Neuronal stem cell (in vitro differentiated cells): ENCODE data around the gene MERTK.

Source experiments
- DNase-seq: peaks from one replicate; pipeline ENCODE4 v3.0.0-alpha.2; 2013; ENCODE audit warnings: low spot score
- H2AFZ ChIP-seq: one replicate; pipeline ENCODE4 v1.6.1; 2013; ENCODE audit warnings: mild to moderate bottlenecking, low read length, inconsistent platforms
- H2AK5ac ChIP-seq: 2 replicates; pipeline ENCODE4 v1.6.1; 2013; ENCODE audit warnings: low read depth, mild to moderate bottlenecking, inconsistent platforms, low read length, moderate library complexity, mixed read lengths
- H2BK120ac ChIP-seq: 2 replicates; pipeline ENCODE4 v1.6.1; 2013; ENCODE audit warnings: low read depth, mild to moderate bottlenecking, inconsistent platforms, low read length, moderate library complexity, mixed read lengths
- H2BK12ac ChIP-seq: one replicate; pipeline ENCODE4 v1.6.1; 2013; ENCODE audit warnings: low read length, inconsistent platforms
- H2BK15ac ChIP-seq: 2 replicates; pipeline ENCODE4 v1.6.1; 2013; ENCODE audit warnings: mild to moderate bottlenecking, low read length, inconsistent platforms, mixed read lengths
- H2BK5ac ChIP-seq: one replicate; pipeline ENCODE4 v1.6.1; 2013; ENCODE audit warnings: inconsistent platforms, mild to moderate bottlenecking, low read length, moderate library complexity
- H3K14ac ChIP-seq: one replicate; pipeline ENCODE4 v1.6.1; 2013; ENCODE audit warnings: low read length, inconsistent platforms
- H3K18ac ChIP-seq: 2 replicates; pipeline ENCODE4 v1.6.1; 2013; ENCODE audit warnings: low read length, inconsistent platforms
- H3K23ac ChIP-seq: 2 replicates; pipeline ENCODE4 v1.6.1; 2013; ENCODE audit warnings: low read depth, mild to moderate bottlenecking, mixed read lengths, low read length, inconsistent platforms; ENCODE audit not compliant: poor library complexity
- H3K27ac ChIP-seq: replicated peaks from 3 replicates; pipeline ENCODE4 v1.5.1; 2013; ENCODE audit warnings: low read length, inconsistent platforms
- H3K27me3 ChIP-seq, 3 experiments: 2 replicates each; pipeline ENCODE4 v1.6.1; 2013; ENCODE audit warnings: low read length in 3 of 3, mild to moderate bottlenecking in 2 of 3, inconsistent platforms in 1 of 3, low read depth in 1 of 3, mixed read lengths in 1 of 3, moderate library complexity in 1 of 3; ENCODE audit not compliant: control insufficient read depth in 3 of 3, insufficient read depth in 3 of 3
- H3K36me3 ChIP-seq, 2 donors: replicated peaks in 1 of 2; 2 replicates each; pipeline ENCODE4 v1.6.1; 2013; ENCODE audit warnings: low read length in 2 of 2; ENCODE audit not compliant: control insufficient read depth in 2 of 2, insufficient read depth in 2 of 2
- H3K4ac ChIP-seq: 2 replicates; pipeline ENCODE4 v1.6.1; 2013; ENCODE audit warnings: inconsistent platforms, mild to moderate bottlenecking, low read length, moderate library complexity
- H3K4me1 ChIP-seq, 2 donors: 1 replicate in 1 of 2; 2 replicates in 1 of 2; pipeline ENCODE4 v1.6.1; 2013; ENCODE audit warnings: low read length in 2 of 2, low read depth in 1 of 2; ENCODE audit not compliant: control insufficient read depth in 2 of 2, insufficient read depth in 1 of 2
- H3K4me2 ChIP-seq: one replicate; pipeline ENCODE4 v1.6.1; 2013; ENCODE audit warnings: mild to moderate bottlenecking, low read length, inconsistent platforms; ENCODE audit not compliant: insufficient read depth, poor library complexity, severe bottlenecking
- H3K4me3 ChIP-seq, 2 donors: 2 replicates each; pipeline ENCODE4 v1.5.1; 2013; ENCODE audit warnings: low read length in 2 of 2, mild to moderate bottlenecking in 2 of 2, inconsistent platforms in 1 of 2, moderate library complexity in 1 of 2
- H3K79me1 ChIP-seq: one replicate; pipeline ENCODE4 v1.6.1; 2013; ENCODE audit warnings: low read depth, mild to moderate bottlenecking, inconsistent platforms, low read length, moderate library complexity
- H3K9ac ChIP-seq: one replicate; pipeline ENCODE4 v1.6.1; 2013; ENCODE audit warnings: mild to moderate bottlenecking, low read depth, low read length, inconsistent platforms; ENCODE audit not compliant: poor library complexity
- H3K9me3 ChIP-seq, 2 donors: replicated peaks in 1 of 2; 2 replicates each; pipeline versions ENCODE3 to v1.6.1; 2013; ENCODE audit warnings: low read length in 2 of 2, mild to moderate bottlenecking in 2 of 2, inconsistent platforms in 1 of 2, low read depth in 1 of 2, mixed read lengths in 1 of 2, moderate library complexity in 1 of 2; ENCODE audit not compliant: control insufficient read depth in 2 of 2, insufficient read depth in 1 of 2
- H4K8ac ChIP-seq: one replicate; pipeline ENCODE4 v1.6.1; 2013; ENCODE audit warnings: low read depth, mild to moderate bottlenecking, inconsistent platforms, low read length, moderate library complexity
- H4K91ac ChIP-seq: one replicate; pipeline ENCODE4 v1.6.1; 2013; ENCODE audit warnings: low read length, low read depth, mild to moderate bottlenecking, inconsistent platforms; ENCODE audit not compliant: poor library complexity
- WGBS, 2 donors: extraction: QIAGEN DNeasy Blood & Tissue Kit; methylation state at CpG; one replicate each; pipeline ENCODE4 v1.1.7; 2013; ENCODE audit warnings: missing lambda C conversion rate in 2 of 2, mixed read lengths in 1 of 2; ENCODE audit not compliant: insufficient read length in 2 of 2, insufficient replicate concordance in 1 of 2; ENCODE audit errors: extremely low coverage in 2 of 2; 5-methylcytosine and 5-hydroxymethylcytosine counted together

The MERTK gene

DNA sequence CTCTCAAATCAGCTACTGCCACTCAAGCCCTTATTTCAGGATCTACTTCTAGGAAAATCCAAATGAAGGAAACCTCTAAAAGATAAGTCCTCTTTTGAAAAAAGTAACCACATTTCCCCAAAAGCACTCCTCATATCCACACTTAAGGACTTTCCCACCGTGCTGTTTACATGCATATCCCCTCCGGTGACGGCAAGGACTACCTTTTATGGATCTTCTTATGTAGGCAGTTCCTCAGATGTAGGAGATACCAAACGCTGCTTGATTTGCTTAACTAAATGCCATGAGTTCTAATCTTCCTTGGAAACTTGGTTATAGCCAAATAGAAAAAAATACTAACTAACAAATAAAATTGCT, 149.8 kb downstream of the MERTK start:
- Histone ChIP-seq H2AFZ (no peak overlapping the region), H3K4me3 (no peak overlapping the region), H3K4me1 (peaks cover 4 to 5% of the 10 kb centered on the region in 2 donors), H2BK15ac (no peak overlapping the region), H3K18ac (no peak overlapping the region), H3K27me3 (no peaks in the 10 kb centered on the region), H3K27ac (no peak overlapping the region), H2BK12ac (no peak overlapping the region), H3K79me1 (no peaks in the 10 kb centered on the region), H3K14ac (no peak overlapping the region), H4K91ac (no peak overlapping the region), H3K9ac (no peak overlapping the region), H3K9me3 (peaks cover 0 to 9% of the 10 kb centered on the region in 2 donors), H3K4ac (no peak overlapping the region), H2AK5ac (no peak overlapping the region), H2BK120ac (no peak overlapping the region), H3K4me2 (no peak overlapping the region), H3K36me3 (no peaks in the 10 kb centered on the region), H3K23ac (no peak overlapping the region), H4K8ac (no peak overlapping the region), H2BK5ac (no peak overlapping the region)
- no peak for DNase-seq
- no CpG with 5 or more reads among the region's 4 CpGs for WGBS, 2 donors

DNA sequence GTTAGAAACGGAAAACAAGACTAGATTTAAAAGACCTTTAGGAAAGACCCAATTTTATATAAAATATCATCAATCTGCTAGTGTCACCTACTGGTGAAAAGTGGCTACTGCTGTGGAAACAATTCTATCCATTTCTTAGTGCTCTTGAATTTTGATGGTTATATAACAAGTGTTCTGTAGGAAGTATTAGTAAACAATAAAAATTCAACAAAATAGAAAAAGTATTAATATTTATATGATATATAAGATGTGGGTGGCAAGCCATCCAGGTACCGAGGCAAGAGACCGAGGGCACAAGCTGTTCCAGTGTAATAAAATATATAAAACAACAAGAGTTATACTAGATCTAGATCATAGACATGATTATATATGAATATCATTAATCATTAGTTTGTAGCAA, 150.5 kb downstream of the MERTK start:
- no CpG with 5 or more reads among the region's 3 CpGs for WGBS, 2 donors
- Histone ChIP-seq H3K4ac (no peak overlapping the region), H3K36me3 (no peaks in the 10 kb centered on the region)

DNA sequence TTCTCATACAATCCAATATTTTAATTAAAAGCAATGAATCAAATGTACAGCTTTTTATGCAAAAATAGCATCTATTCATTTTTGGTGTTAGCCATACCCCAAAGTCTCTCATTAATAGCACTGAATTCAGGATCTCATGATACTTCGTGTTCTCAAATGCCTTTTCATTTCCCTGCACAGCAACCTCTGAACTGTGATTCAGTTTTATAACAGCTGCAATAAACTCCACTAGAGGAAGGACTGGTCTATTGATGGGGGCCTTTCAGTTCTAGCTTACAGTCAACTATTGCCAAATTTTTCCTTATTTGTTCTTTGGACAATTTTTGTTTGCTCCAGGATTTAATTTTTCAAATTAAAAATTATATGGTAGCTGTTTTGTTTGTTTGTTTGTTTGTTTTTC, 151.9 kb downstream of the MERTK start:
- Histone ChIP-seq H2BK5ac (no peak overlapping the region), H3K18ac (no peak overlapping the region), H4K8ac (no peak overlapping the region), H3K9ac (no peak overlapping the region), H3K4me3 (no peak overlapping the region), H3K14ac (no peak overlapping the region), H2AFZ (no peak overlapping the region), H3K9me3 (peaks cover 0 to 6% of the 10 kb centered on the region in 2 donors), H2AK5ac (no peak overlapping the region), H2BK12ac (no peak overlapping the region), H4K91ac (no peak overlapping the region), H3K23ac (no peak overlapping the region), H3K4me2 (no peak overlapping the region), H3K36me3 (no peaks in the 10 kb centered on the region), H3K27ac (no peak overlapping the region), H3K79me1 (no peaks in the 10 kb centered on the region), H3K27me3 (no peaks in the 10 kb centered on the region), H3K4me1 (peaks cover 7 to 8% of the 10 kb centered on the region in 2 donors), H2BK120ac (no peak overlapping the region), H3K4ac (no peak overlapping the region), H2BK15ac (no peak overlapping the region)
- DNase-seq = no peak
- WGBS, 2 donors = no CpG with 5 or more reads among the region's 1 CpG

More for the DNA sequence above, 150.5 kb downstream of the MERTK start:
- H2BK5ac ChIP-seq = no peak overlapping the region
- no peak overlapping the region for H2AK5ac ChIP-seq
- DNase-seq = peak; percentile 38
- H3K4me2 ChIP-seq = no peak overlapping the region
- no peak overlapping the region for H4K8ac ChIP-seq
- peaks cover 7% of the 10 kb centered on the region in 2 donors for H3K4me1 ChIP-seq
- H2AFZ ChIP-seq = no peak overlapping the region
- no peak overlapping the region for H3K9ac ChIP-seq
- H4K91ac ChIP-seq = no peak overlapping the region
- no peak overlapping the region for H2BK120ac ChIP-seq
- H3K79me1 ChIP-seq = no peaks in the 10 kb centered on the region
- H3K9me3 ChIP-seq = peaks cover 0 to 9% of the 10 kb centered on the region in 2 donors
- H3K14ac ChIP-seq = no peak overlapping the region
- H3K27me3 ChIP-seq = no peaks in the 10 kb centered on the region
- H2BK15ac ChIP-seq = no peak overlapping the region
- H2BK12ac ChIP-seq = no peak overlapping the region
- H3K27ac ChIP-seq = no peak overlapping the region
- no peak overlapping the region for H3K18ac ChIP-seq
- no peak overlapping the region for H3K4me3 ChIP-seq
- H3K23ac ChIP-seq = no peak overlapping the region

DNA sequence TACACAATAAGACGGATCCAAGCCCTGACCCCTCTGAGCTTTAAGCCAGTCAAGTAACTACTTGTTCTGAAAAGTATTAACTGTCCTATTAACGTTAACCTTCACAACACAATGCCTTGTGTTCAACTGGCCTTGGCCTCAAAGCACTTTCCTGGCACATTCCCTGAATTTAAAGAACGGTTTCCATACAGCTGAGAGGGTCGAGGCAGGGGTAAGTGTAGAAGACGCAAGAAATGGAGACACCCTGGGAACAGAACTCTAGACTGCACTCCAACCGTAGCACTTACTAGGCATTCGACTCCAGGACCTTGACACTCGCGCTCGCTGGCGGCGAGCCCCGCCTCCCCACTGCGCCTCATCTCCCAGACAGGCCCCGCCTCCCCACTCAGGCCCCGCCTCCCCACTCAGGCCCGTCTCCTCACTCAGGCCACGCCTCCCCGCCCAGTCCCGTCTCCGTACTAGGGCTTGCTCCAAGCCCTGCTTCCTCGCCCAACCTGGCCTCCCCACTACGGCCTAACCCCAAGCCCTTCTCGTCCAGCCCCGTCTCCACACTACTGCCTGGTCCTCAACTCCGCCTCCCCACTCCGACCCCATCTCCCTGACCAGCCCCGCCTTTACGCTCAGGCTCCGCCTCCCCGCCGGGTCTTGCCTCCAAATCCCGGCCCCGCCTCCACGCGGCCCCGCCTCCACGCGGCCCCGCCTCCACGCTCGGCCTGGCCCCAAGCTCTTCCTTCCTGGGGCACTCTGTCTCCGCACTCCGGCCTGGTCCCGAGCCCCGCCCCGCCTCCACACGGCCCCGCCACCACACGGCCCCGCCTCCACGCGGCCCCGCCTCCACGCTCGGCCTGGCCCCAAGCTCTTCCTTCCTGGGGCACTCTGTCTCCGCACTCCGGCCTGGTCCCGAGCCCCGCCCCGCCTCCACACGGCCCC, 155.8 kb downstream of the MERTK start:
- Histone ChIP-seq H3K4me3 (peak overlapping the region; percentile 73 to 90), H3K23ac (no peak overlapping the region), H3K27ac (peak overlapping the region; percentile 99)

More for the DNA sequence above, 155.8 kb downstream of the MERTK start:
- H3K18ac ChIP-seq = peak overlapping the region; percentile 99
- no CpG with 5 or more reads among the region's 62 CpGs for WGBS, 2 donors
- H3K36me3 ChIP-seq = peaks cover 0 to 5% of the 10 kb centered on the region in 2 donors
- peak; percentile 97 for DNase-seq
- no peak overlapping the region for H2BK120ac ChIP-seq
- no peaks in the 10 kb centered on the region for H3K79me1 ChIP-seq
- H2BK15ac ChIP-seq = no peak overlapping the region
- peak overlapping the region; percentile 59 for H3K4me2 ChIP-seq
- H2BK12ac ChIP-seq = no peak overlapping the region
- no peak overlapping the region for H4K8ac ChIP-seq
- no peaks in the 10 kb centered on the region for H3K9me3 ChIP-seq
- no peak overlapping the region for H4K91ac ChIP-seq
- no peaks in the 10 kb centered on the region for H3K27me3 ChIP-seq
- peak overlapping the region; percentile 95 for H3K9ac ChIP-seq
- H3K14ac ChIP-seq = no peak overlapping the region
- H3K4me1 ChIP-seq = peaks cover 5 to 9% of the 10 kb centered on the region in 2 donors
- no peak overlapping the region for H2AK5ac ChIP-seq
- no peak overlapping the region for H3K4ac ChIP-seq
- peak overlapping the region; percentile 84 for H2AFZ ChIP-seq
- H2BK5ac ChIP-seq = no peak overlapping the region
